HepG2 (cell line): ENCODE measurements around the gene AHNAK. TPM values are rescaled to one million over a fixed set of nuclear protein-coding genes. Genes with fewer than 3 reads are reported as not detected.

Source experiments
- ATAC-seq: fragments of 200-7000 bp; cut with Tn5 transposase; 3 replicates; pipeline ENCODE4 v1.9.1; 2020; ENCODE audit warnings: mild to moderate bottlenecking, moderate library complexity
- BruUV-seq: library from RNA; stranded (reverse); fragments of 400-500 nt; replicated peaks from 2 replicates; lab custom pipeline; 2021; lab: Mats Ljungman, UMichigan
- CTCF ChIA-PET: fragments of 300-600 bp; formaldehyde crosslinking; extraction: SDS; loops from one replicate; lab custom pipeline; 2021; ENCODE audit warnings: low total read pairs, inconsistent platforms, low intra/inter-chr PET ratio; lab: Yijun Ruan, JAX
- POLR2A ChIA-PET: fragments of 350-600 bp; sonication (Branson Sonifier 250); formaldehyde crosslinking; loops from one replicate; lab custom pipeline; 2020; ENCODE audit warnings: antibody characterized with exemption, inconsistent platforms; lab: Yijun Ruan, JAX
- DNase-seq: peaks from one replicate; pipeline ENCODE4 v3.0.0-alpha.2; 2015; ENCODE audit warnings: low spot score
- FAIRE-seq: peaks from 3 replicates; lab custom pipeline; 2011; peaks lifted over from hg19 to GRCh38; lab: Jason Lieb, UNC
- H2AFZ ChIP-seq: one replicate; pipeline ENCODE4 v1.6.1; 2011; ENCODE audit warnings: low read length, inconsistent platforms
- H3K27ac ChIP-seq: fragments of 300-600 bp; 3 replicates; pipeline ENCODE4 v1.8.0; 2011; ENCODE audit warnings: mixed run types, mild to moderate bottlenecking, mixed read lengths, low read length, inconsistent platforms; ENCODE audit not compliant: insufficient read depth; ENCODE audit errors: extremely low read length
- H3K27me3 ChIP-seq, 2 experiments: fragments of 200-600 bp in 1 of 2; 2 replicates in 1 of 2; 3 replicates in 1 of 2; pipeline versions ENCODE4 v1.6.0 to v1.8.0; 2011; ENCODE audit warnings: low read length in 2 of 2, mild to moderate bottlenecking in 2 of 2, moderate library complexity in 2 of 2, inconsistent platforms in 1 of 2; ENCODE audit not compliant: insufficient read depth in 2 of 2, control insufficient read depth in 1 of 2
- H3K36me3 ChIP-seq, 2 experiments: fragments of 200-600 bp in 1 of 2; replicated peaks in 1 of 2; 2 replicates in 1 of 2; 3 replicates in 1 of 2; pipeline versions ENCODE4 v1.5.1 to v1.8.0; 2011; ENCODE audit warnings: low read length in 2 of 2, inconsistent platforms in 1 of 2; ENCODE audit not compliant: insufficient read depth in 2 of 2, control insufficient read depth in 1 of 2
- H3K4me1 ChIP-seq: 2 replicates; pipeline ENCODE4 v1.5.1; 2012; ENCODE audit warnings: low read length, inconsistent platforms; ENCODE audit not compliant: insufficient read depth
- H3K4me2 ChIP-seq: 2 replicates; pipeline ENCODE4 v1.6.0; 2011; ENCODE audit warnings: low read depth, low read length, inconsistent platforms
- H3K4me3 ChIP-seq, 3 experiments: fragments of 200-600 bp in 1 of 3; sonication (generic), shearing (Covaris generic) in 1 of 3; replicated peaks in 1 of 3; 2 replicates each; pipeline ENCODE4 v1.5.1; 2011 to 2016; ENCODE audit warnings: low read length in 3 of 3, inconsistent platforms in 2 of 3, low read depth in 2 of 3, mild to moderate bottlenecking in 2 of 3, control low read depth in 1 of 3, mixed read lengths in 1 of 3; ENCODE audit not compliant: insufficient read depth in 1 of 3
- H3K79me2 ChIP-seq: one replicate; pipeline ENCODE4 v1.6.1; 2011; ENCODE audit warnings: low read length, inconsistent platforms; ENCODE audit not compliant: insufficient read depth
- H3K9ac ChIP-seq: 2 replicates; pipeline ENCODE4 v1.6.0; 2011; ENCODE audit warnings: mild to moderate bottlenecking, low read depth, low read length, inconsistent platforms; ENCODE audit not compliant: insufficient read depth
- H3K9me3 ChIP-seq: 2 replicates; pipeline ENCODE4 v1.5.1; 2012; ENCODE audit warnings: mild to moderate bottlenecking, low read length
- H4K20me1 ChIP-seq: 2 replicates; pipeline ENCODE4 v1.6.0; 2011; ENCODE audit warnings: inconsistent platforms, mild to moderate bottlenecking, low read length, moderate library complexity; ENCODE audit not compliant: insufficient read depth
- AHR ChIP-seq: IDR thresholded peaks from 2 replicates; pipeline ENCODE4 v1.6.1; 2018; ENCODE audit warnings: missing genetic modification reagents, missing compliant biosample characterization
- ATRX ChIP-seq: sonication (generic); formaldehyde crosslinking; IDR thresholded peaks from 2 replicates; pipeline ENCODE4 v1.4.0; 2020; ENCODE audit warnings: missing genetic modification reagents, borderline replicate concordance
- ELF3 ChIP-seq: IDR thresholded peaks from 2 replicates; pipeline ENCODE4 v1.6.1; 2016; ENCODE audit warnings: missing genetic modification reagents, missing compliant biosample characterization
- FLYWCH1 ChIP-seq: sonication (generic); formaldehyde crosslinking; IDR thresholded peaks from 2 replicates; pipeline ENCODE4 v1.8.1; 2023; ENCODE audit warnings: mild to moderate bottlenecking, missing genetic modification reagents
- NR1H2 ChIP-seq: sonication (generic); formaldehyde crosslinking; IDR thresholded peaks from 2 replicates; pipeline ENCODE4 v1.8.1; 2022; ENCODE audit warnings: low read depth, missing genetic modification reagents, borderline replicate concordance
- SALL1 ChIP-seq: sonication (generic); formaldehyde crosslinking; IDR thresholded peaks from 2 replicates; pipeline ENCODE4 v1.8.0; 2022; ENCODE audit warnings: mild to moderate bottlenecking, missing genetic modification reagents
- SRSF1 ChIP-seq: fragments of 200-400 bp; formaldehyde crosslinking; optimal IDR thresholded peaks from 2 replicates; pipeline ENCODE3; 2017; ENCODE audit warnings: mild to moderate bottlenecking, low read depth, low read length, moderate library complexity
- ZNF629 ChIP-seq: sonication (generic); formaldehyde crosslinking; conservative IDR thresholded peaks from 2 replicates; pipeline ENCODE4 v1.5.0; 2020; ENCODE audit warnings: missing genetic modification reagents
- ZNF704 ChIP-seq: sonication (generic); formaldehyde crosslinking; IDR thresholded peaks from 2 replicates; pipeline ENCODE4 v1.8.1; 2023; ENCODE audit warnings: mild to moderate bottlenecking, inconsistent platforms, moderate library complexity, missing genetic modification reagents, borderline replicate concordance
- ZSCAN29 ChIP-seq: sonication (generic); formaldehyde crosslinking; conservative IDR thresholded peaks from 2 replicates; pipeline ENCODE4 v1.4.0; 2020; ENCODE audit warnings: mild to moderate bottlenecking, missing genetic modification reagents
- WGBS: methylation state at CpG from one replicate; pipeline ENCODE4 v1.1.6; 2017; ENCODE audit warnings: low lambda C conversion rate; 5-methylcytosine and 5-hydroxymethylcytosine counted together
- in situ Hi-C: cut with HindIII; loops from 2 replicates; pipeline ENCODE4 v1.10.0; 2017; ENCODE audit warnings: low pct_unique_long_range_greater_than_20kb; ENCODE audit not compliant: extremely low pct_ligation_motif_present
- intact Hi-C: fragments of 100-400 bp; cut with micrococcal nuclease; formaldehyde crosslinking; loops from one replicate; pipeline ENCODE4 v1.10.0; 2022; ENCODE audit not compliant: unreplicated experiment
- polyA plus RNA-seq, 8 experiments: library from polyadenylated mRNA; depleted of rRNA in 3 of 8; stranded (reverse) in 7 of 8; unstranded in 1 of 8; fragments of >200 nt; fragmentation: Illumina TruSeq in 4 of 8; extraction: Trizol in 4 of 8; gene quantifications; 2 replicates each; pipeline versions ENCODE4 v1.2.1 to v1.2.3, GENCODE V29; 2011 to 2016; ENCODE audit warnings: low read depth in 4 of 8, missing spikeins in 1 of 8, mixed read lengths in 1 of 8; ENCODE audit not compliant: insufficient read depth in 1 of 8
- total RNA-seq, 5 experiments: library from RNA; depleted of rRNA; stranded (reverse); fragments of >200 nt; fragmentation: Illumina TruSeq; extraction: Trizol; gene quantifications; 2 replicates each; pipeline ENCODE4 v1.2.3, GENCODE V29; 2016; ENCODE audit warnings: low read depth in 1 of 5
- TF ChIP-seq, protein P1 (sequence below): IDR thresholded peaks from 2 replicates; pipeline ENCODE4 v1.6.1; 2016; ENCODE audit warnings: low read depth, missing genetic modification reagents, missing compliant biosample characterization

AHNAK gene
- total and polyA plus RNA-seq, 2 of the 13 experiments (the other 11 are each of a cell fraction or from before 2014, with no cell fraction given): 23.4 to 25.0 TPM

GRCh38 chr11:62420882-62421281 is 125.7 kb downstream of the AHNAK start:
- FAIRE-seq (no peak), ATAC-seq (no peak), DNase-seq (no peak)
- H3K4me1 ChIP-seq: peaks cover 45% of the 10 kb centered on the region
- peaks cover 0 to 17% of the 10 kb centered on the region in 2 experiments; a peak in 2 of 5 replicates for H3K27me3 ChIP-seq
- POLR2A ChIA-PET: no interaction called here
- H3K4me2 ChIP-seq: no peak overlapping the region
- H3K4me3 ChIP-seq: no peak overlapping the region
- in situ Hi-C loops: loop anchor here (5.0 kb wide), 1 partner anchor 131 kb away; no protein-coding TSS in a partner anchor
- intact Hi-C loops: no loop called here
- no peak for TF ChIP-seq SALL1 (CRISPR knock-in tag)
- TF ChIP-seq ZNF629 (CRISPR knock-in tag): peak; percentile 55; the same call in 1 of the 2 replicates
- TF ChIP-seq, all 625 proteins: peak for 1
- no peak overlapping the region for H2AFZ ChIP-seq
- no peaks in the 10 kb centered on the region for H3K9me3 ChIP-seq
- no peaks in the 10 kb centered on the region for H3K79me2 ChIP-seq
- H4K20me1 ChIP-seq: no peaks in the 10 kb centered on the region
- 84% methylated on average over 3 of the region's 3 CpGs for WGBS
- H3K9ac ChIP-seq: no peak overlapping the region
- BruUV-seq: no TSS peak
- no peaks in the 10 kb centered on the region for H3K36me3 ChIP-seq
- H3K27ac ChIP-seq: no peak overlapping the region
- CTCF ChIA-PET: no interaction called here

DNA sequence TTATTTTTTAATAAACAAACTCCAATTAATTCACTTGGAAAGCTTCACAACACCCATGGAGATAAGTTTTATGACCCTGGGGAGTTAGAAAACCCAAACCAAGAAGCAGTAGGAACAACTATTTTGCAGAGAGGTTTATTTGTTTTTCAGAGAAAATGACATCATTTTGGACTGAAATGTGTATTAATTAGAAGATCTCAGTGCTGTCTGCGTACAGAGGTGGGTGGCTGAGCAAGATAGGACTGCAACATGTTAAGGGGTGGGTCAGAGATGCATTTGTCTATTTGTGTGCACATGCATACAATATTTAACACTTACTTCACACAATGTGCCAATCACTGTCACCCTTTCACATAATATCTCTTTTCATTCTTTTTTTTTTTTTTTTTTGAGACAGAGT is 126.7 kb downstream of the AHNAK start:
- H3K4me3 ChIP-seq: no peak overlapping the region
- FAIRE-seq (no peak), ATAC-seq (no peak), DNase-seq (no peak)
- H3K4me2 ChIP-seq: no peak overlapping the region
- no peaks in the 10 kb centered on the region for H3K36me3 ChIP-seq
- in situ Hi-C loops: loop anchor here (5.0 kb wide), 1 partner anchor 132 kb away; no protein-coding TSS in a partner anchor
- intact Hi-C loops: no loop called here
- no peak overlapping the region for H2AFZ ChIP-seq
- BruUV-seq: no TSS peak
- H3K27me3 ChIP-seq: peaks cover 0 to 17% of the 10 kb centered on the region in 2 experiments; a peak in 2 of 5 replicates
- POLR2A ChIA-PET: no interaction called here
- 4% methylated on average over 1 of the region's 1 CpG for WGBS
- CTCF ChIA-PET: no interaction called here
- no peaks in the 10 kb centered on the region for H3K9me3 ChIP-seq
- peaks cover 36% of the 10 kb centered on the region for H3K4me1 ChIP-seq
- no peaks in the 10 kb centered on the region for H3K79me2 ChIP-seq
- no peaks in the 10 kb centered on the region for H4K20me1 ChIP-seq
- no peak overlapping the region for H3K27ac ChIP-seq
- no peak overlapping the region for H3K9ac ChIP-seq
- TF ChIP-seq FLYWCH1 (CRISPR knock-in tag): no peak
- no peak for TF ChIP-seq AHR (CRISPR knock-in tag)
- no peak for TF ChIP-seq ATRX
- TF ChIP-seq, protein P1, sequence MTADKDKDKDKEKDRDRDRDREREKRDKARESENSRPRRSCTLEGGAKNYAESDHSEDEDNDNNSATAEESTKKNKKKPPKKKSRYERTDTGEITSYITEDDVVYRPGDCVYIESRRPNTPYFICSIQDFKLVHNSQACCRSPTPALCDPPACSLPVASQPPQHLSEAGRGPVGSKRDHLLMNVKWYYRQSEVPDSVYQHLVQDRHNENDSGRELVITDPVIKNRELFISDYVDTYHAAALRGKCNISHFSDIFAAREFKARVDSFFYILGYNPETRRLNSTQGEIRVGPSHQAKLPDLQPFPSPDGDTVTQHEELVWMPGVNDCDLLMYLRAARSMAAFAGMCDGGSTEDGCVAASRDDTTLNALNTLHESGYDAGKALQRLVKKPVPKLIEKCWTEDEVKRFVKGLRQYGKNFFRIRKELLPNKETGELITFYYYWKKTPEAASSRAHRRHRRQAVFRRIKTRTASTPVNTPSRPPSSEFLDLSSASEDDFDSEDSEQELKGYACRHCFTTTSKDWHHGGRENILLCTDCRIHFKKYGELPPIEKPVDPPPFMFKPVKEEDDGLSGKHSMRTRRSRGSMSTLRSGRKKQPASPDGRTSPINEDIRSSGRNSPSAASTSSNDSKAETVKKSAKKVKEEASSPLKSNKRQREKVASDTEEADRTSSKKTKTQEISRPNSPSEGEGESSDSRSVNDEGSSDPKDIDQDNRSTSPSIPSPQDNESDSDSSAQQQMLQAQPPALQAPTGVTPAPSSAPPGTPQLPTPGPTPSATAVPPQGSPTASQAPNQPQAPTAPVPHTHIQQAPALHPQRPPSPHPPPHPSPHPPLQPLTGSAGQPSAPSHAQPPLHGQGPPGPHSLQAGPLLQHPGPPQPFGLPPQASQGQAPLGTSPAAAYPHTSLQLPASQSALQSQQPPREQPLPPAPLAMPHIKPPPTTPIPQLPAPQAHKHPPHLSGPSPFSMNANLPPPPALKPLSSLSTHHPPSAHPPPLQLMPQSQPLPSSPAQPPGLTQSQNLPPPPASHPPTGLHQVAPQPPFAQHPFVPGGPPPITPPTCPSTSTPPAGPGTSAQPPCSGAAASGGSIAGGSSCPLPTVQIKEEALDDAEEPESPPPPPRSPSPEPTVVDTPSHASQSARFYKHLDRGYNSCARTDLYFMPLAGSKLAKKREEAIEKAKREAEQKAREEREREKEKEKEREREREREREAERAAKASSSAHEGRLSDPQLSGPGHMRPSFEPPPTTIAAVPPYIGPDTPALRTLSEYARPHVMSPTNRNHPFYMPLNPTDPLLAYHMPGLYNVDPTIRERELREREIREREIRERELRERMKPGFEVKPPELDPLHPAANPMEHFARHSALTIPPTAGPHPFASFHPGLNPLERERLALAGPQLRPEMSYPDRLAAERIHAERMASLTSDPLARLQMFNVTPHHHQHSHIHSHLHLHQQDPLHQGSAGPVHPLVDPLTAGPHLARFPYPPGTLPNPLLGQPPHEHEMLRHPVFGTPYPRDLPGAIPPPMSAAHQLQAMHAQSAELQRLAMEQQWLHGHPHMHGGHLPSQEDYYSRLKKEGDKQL (CRISPR knock-in tag): no peak
- TF ChIP-seq NR1H2 (CRISPR knock-in tag): no peak
- no peak for TF ChIP-seq ZNF704 (CRISPR knock-in tag)
- TF ChIP-seq SRSF1: no peak
- TF ChIP-seq ZSCAN29 (CRISPR knock-in tag): no peak
- no peak for TF ChIP-seq ELF3
